Hematopoietic multipotent progenitor cell treated with erythropoietin and hydrocortisone succinate and interleukin-3 and kit ligand, for 15 days (in vitro differentiated cells): Measurements from ENCODE around the gene MYO1D.
A peak's percentile ranks its signal among the peaks of the same experiment; 100 is the strongest.
"Not testable (repeated sequence)": the region's sequence is repeated elsewhere in the genome, so short reads cannot be mapped to it uniquely, and the experiment has no call there.

Source experiments
- DNase-seq: peaks from one replicate; pipeline ENCODE4 v3.0.0-alpha.2; 2015; ENCODE audit warnings: low spot score

MYO1D gene

GRCh38 chr17:32673964-32674363, 203.0 kb downstream of the MYO1D start:
- no peak for DNase-seq

GRCh38 chr17:32672711-32673110, 204.2 kb downstream of the MYO1D start:
- DNase-seq: no peak

- DNase-seq: peak; percentile 73
Observed at GRCh38 chr17:32671896-32672295, 205.0 kb downstream of the MYO1D start.

GRCh38 chr17:32664936-32665583, 211.9 kb downstream of the MYO1D start:
- no peak for DNase-seq

GRCh38 chr17:32660496-32660985, 216.4 kb downstream of the MYO1D start:
- DNase-seq: no peak

- peak; percentile 71 for DNase-seq
Observed at GRCh38 chr17:32659419-32659842, 217.5 kb downstream of the MYO1D start.

GRCh38 chr17:32658470-32659418, 218.2 kb downstream of the MYO1D start:
- no peak for DNase-seq

- DNase-seq: no peak
Observed at GRCh38 chr17:32656886-32657285, 220.0 kb downstream of the MYO1D start.

- DNase-seq: no peak
Observed at GRCh38 chr17:32654324-32654723, 222.6 kb downstream of the MYO1D start.

- DNase-seq: no peak
Observed at GRCh38 chr17:32651084-32651483, 225.8 kb downstream of the MYO1D start.

- no peak for DNase-seq
Observed at GRCh38 chr17:32648450-32648849, 228.5 kb downstream of the MYO1D start.

GRCh38 chr17:32646941-32647340, 230.0 kb downstream of the MYO1D start:
- DNase-seq: no peak

- DNase-seq: not testable (repeated sequence)
Observed at GRCh38 chr17:32641514-32641913, 235.4 kb downstream of the MYO1D start.

- no peak for DNase-seq
Observed at GRCh38 chr17:32636598-32637218, 240.2 kb downstream of the MYO1D start.

- DNase-seq: no peak
Observed at GRCh38 chr17:32634167-32634566, 242.8 kb downstream of the MYO1D start.

- DNase-seq: no peak
Observed at GRCh38 chr17:32631341-32632096, 245.4 kb downstream of the MYO1D start.

GRCh38 chr17:32629563-32630190, 247.2 kb downstream of the MYO1D start:
- DNase-seq: no peak

GRCh38 chr17:32628271-32629044, 248.5 kb downstream of the MYO1D start:
- no peak for DNase-seq

- no peak for DNase-seq
Observed at GRCh38 chr17:32627239-32627996, 249.5 kb downstream of the MYO1D start.

- DNase-seq: no peak
Observed at GRCh38 chr17:32626379-32626791, 250.5 kb downstream of the MYO1D start.
